Measurements from ENCODE around the gene WASL. TPM values are rescaled to one million over a fixed set of nuclear protein-coding genes. Genes with fewer than 3 reads are reported as not detected.
A peak's percentile ranks its signal among the peaks of the same experiment; 100 is the strongest.

WASL gene
- polyA plus RNA-seq, 3 donors, result 1.6 to 3.9 (median 2.1) TPM

DNA sequence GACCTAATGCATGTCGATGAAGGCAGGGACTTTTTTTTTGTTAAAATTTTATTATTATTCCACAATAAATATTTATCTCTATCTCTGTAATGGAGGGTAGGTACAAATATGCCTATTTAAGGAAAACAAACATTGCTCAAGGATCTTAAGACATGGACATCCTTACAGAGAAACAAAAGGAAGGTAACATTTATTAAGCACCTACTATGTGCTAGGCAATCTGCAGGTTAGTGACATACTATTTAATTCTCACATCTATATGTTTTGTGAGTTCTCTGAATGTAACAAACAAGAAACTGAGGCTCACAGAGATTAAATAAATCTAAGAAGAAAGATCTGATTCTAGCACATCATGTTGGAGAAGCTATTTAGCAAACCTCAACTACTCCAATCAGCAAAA is 61.1 kb downstream of the WASL start:
- Histone ChIP-seq H3K4me3 (replicated peaks in 1 of 3; ENCODE audit: low read depth in 2 of 3, low read length in 3 of 3) (no peak overlapping the region), H3K9ac (ENCODE audit: insufficient read depth, low read length, poor library complexity, severe bottlenecking) (no peak overlapping the region), H3K79me2 (ENCODE audit: insufficient read depth, low read length) (no peaks in the 10 kb centered on the region), H3K4me1 (ENCODE audit: control insufficient read depth in 1 of 2, insufficient read depth in 2 of 2, low read length in 2 of 2) (no peaks in the 10 kb centered on the region), H3K27me3 (ENCODE audit: control insufficient read depth in 2 of 2, insufficient read depth in 2 of 2, low read length in 2 of 2) (no peaks in the 10 kb centered on the region), H3K4me2 (replicated peaks; ENCODE audit: extremely low read depth, low read length, poor library complexity, severe bottlenecking) (no peak overlapping the region), H4K20me1 (ENCODE audit: insufficient read depth, low read length) (no peaks in the 10 kb centered on the region), H3K9me3 (replicated peaks in 1 of 2; ENCODE audit: control insufficient read depth in 1 of 2, insufficient read depth in 1 of 2, low read length in 2 of 2) (no peaks in the 10 kb centered on the region), H2AFZ (ENCODE audit: insufficient read depth, low read depth, low read length, poor library complexity, severe bottlenecking) (no peak overlapping the region), H3K36me3 (replicated peaks in 1 of 2; ENCODE audit: control insufficient read depth in 1 of 2, insufficient read depth in 2 of 2, low read length in 2 of 2) (peaks cover 52 to 90% of the 10 kb centered on the region in 2 donors), H3K27ac (ENCODE audit: low read depth in 1 of 2, low read length in 2 of 2) (no peak overlapping the region)
- Mint-ChIP-seq H3K27me3 (ENCODE audit: low read depth in 3 of 3) (no peaks in the 10 kb centered on the region), H3K36me3 (peaks cover 53 to 72% of the 10 kb centered on the region in 2 donors), H3K4me1 (no peaks in the 10 kb centered on the region), H3K27ac (no peak overlapping the region), H3K4me3 (no peak overlapping the region), H3K9me3 (no peaks in the 10 kb centered on the region)
- intact Hi-C loops (cut with micrococcal nuclease), result no loop called here
- DNase-seq, result no peak
- no CpG with 5 or more reads among the region's 1 CpG for WGBS (ENCODE audit: insufficient coverage)
- no peak for TF ChIP-seq CTCF (IDR thresholded peaks at IDR 0.05)

DNA sequence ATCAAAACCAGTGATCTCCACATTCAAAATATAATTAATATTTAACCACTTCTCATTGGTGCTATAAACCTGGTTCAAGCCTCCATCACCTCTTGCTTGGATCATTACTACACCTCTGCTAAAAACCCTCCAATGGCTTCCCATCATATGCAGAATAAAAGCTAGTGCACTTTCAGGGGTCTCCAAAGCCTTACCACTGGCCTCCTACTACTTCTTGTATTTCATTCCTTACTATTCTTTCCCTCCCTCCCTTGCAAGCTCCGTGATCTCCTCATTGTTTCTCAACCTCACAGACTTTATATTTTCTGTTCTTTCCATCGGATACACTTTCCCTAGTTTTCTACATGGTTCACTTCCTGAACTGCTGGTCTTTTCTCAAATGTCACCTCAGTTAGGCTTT is 61.6 kb downstream of the WASL start:
- Histone ChIP-seq H3K4me1 (ENCODE audit: control insufficient read depth in 1 of 2, insufficient read depth in 2 of 2, low read length in 2 of 2) (no peaks in the 10 kb centered on the region), H3K9ac (ENCODE audit: insufficient read depth, low read length, poor library complexity, severe bottlenecking) (no peak overlapping the region), H3K36me3 (replicated peaks in 1 of 2; ENCODE audit: control insufficient read depth in 1 of 2, insufficient read depth in 2 of 2, low read length in 2 of 2) (peaks cover 47 to 87% of the 10 kb centered on the region in 2 donors), H3K27me3 (ENCODE audit: control insufficient read depth in 2 of 2, insufficient read depth in 2 of 2, low read length in 2 of 2) (no peaks in the 10 kb centered on the region), H3K79me2 (ENCODE audit: insufficient read depth, low read length) (no peaks in the 10 kb centered on the region), H2AFZ (ENCODE audit: insufficient read depth, low read depth, low read length, poor library complexity, severe bottlenecking) (no peak overlapping the region), H4K20me1 (ENCODE audit: insufficient read depth, low read length) (no peaks in the 10 kb centered on the region), H3K27ac (ENCODE audit: low read depth in 1 of 2, low read length in 2 of 2) (no peak overlapping the region), H3K9me3 (replicated peaks in 1 of 2; ENCODE audit: control insufficient read depth in 1 of 2, insufficient read depth in 1 of 2, low read length in 2 of 2) (no peaks in the 10 kb centered on the region), H3K4me3 (replicated peaks in 1 of 3; ENCODE audit: low read depth in 2 of 3, low read length in 3 of 3) (no peak overlapping the region), H3K4me2 (replicated peaks; ENCODE audit: extremely low read depth, low read length, poor library complexity, severe bottlenecking) (no peak overlapping the region)
- no peaks in the 10 kb centered on the region for H3K9me3 Mint-ChIP-seq
- intact Hi-C loops (cut with micrococcal nuclease), result no loop called here
- H3K4me1 Mint-ChIP-seq, result no peaks in the 10 kb centered on the region
- peak overlapping the region in 1 of 7 donors; percentile 1 for H3K27ac Mint-ChIP-seq
- H3K27me3 Mint-ChIP-seq (ENCODE audit: low read depth in 3 of 3), result no peaks in the 10 kb centered on the region
- WGBS (ENCODE audit: insufficient coverage), result 93% methylated on average over 2 of the region's 2 CpGs
- H3K4me3 Mint-ChIP-seq, result no peak overlapping the region
- TF ChIP-seq CTCF (IDR thresholded peaks at IDR 0.05), result no peak
- H3K36me3 Mint-ChIP-seq, result peaks cover 48 to 66% of the 10 kb centered on the region in 2 donors
- no peak for DNase-seq

Data from CD14-positive monocyte (primary cell).